SK-N-SH treated with all-trans-retinoic acid at 6 μM for 48 hours (cell line): Measurements from ENCODE around the gene BMP6.

ENCODE experiments used
- ATAC-seq: fragments of 200-7000 bp; cut with Tn5 transposase; 3 replicates; pipeline ENCODE4 v1.9.1; 2020; ENCODE audit warnings: mild to moderate bottlenecking, moderate library complexity
- ARNTL ChIP-seq: fragments of 450-650 bp; formaldehyde crosslinking; IDR thresholded peaks from 2 replicates; pipeline ENCODE4 v1.5.0; 2020; ENCODE audit warnings: low read depth, mild to moderate bottlenecking, moderate library complexity, borderline replicate concordance
- BACH2 ChIP-seq: fragments of 250-450 bp; sonication (Bioruptor Pico); IDR thresholded peaks from 2 replicates; pipeline ENCODE4 v1.9.0; 2021; ENCODE audit warnings: mild to moderate bottlenecking, borderline replicate concordance
- CREB5 ChIP-seq: fragments of 250-450 bp; sonication (Bioruptor Pico); IDR thresholded peaks from 2 replicates; pipeline ENCODE4 v1.5.1; 2020; ENCODE audit warnings: low read depth, mild to moderate bottlenecking, moderate library complexity
- CSDC2 ChIP-seq: fragments of 250-450 bp; sonication (Bioruptor Pico); IDR thresholded peaks from 2 replicates; pipeline ENCODE4 v1.5.0; 2020; ENCODE audit warnings: mild to moderate bottlenecking, moderate library complexity
- ISL1 ChIP-seq: fragments of 250-450 bp; sonication (Bioruptor Pico); IDR thresholded peaks from 2 replicates; pipeline ENCODE4 v2.1.2; 2022; ENCODE audit warnings: mild to moderate bottlenecking, moderate library complexity
- OSR1 ChIP-seq: fragments of 250-450 bp; sonication (Bioruptor Pico); IDR thresholded peaks from 2 replicates; pipeline ENCODE4 v1.8.0; 2022; ENCODE audit warnings: moderate library complexity, mild to moderate bottlenecking, inconsistent platforms
- POU6F1 ChIP-seq: fragments of 250-450 bp; sonication (Bioruptor Pico); IDR thresholded peaks from 2 replicates; pipeline ENCODE4 v1.8.0; 2021; ENCODE audit warnings: low read depth, mild to moderate bottlenecking, moderate library complexity, borderline replicate concordance
- PPARA ChIP-seq: fragments of 250-450 bp; sonication (Bioruptor Pico); IDR thresholded peaks from 2 replicates; pipeline ENCODE4 v1.5.0; 2020; ENCODE audit warnings: mild to moderate bottlenecking, borderline replicate concordance
- RARB ChIP-seq: fragments of 250-450 bp; sonication (Bioruptor Pico); IDR thresholded peaks from 2 replicates; pipeline ENCODE4 v1.8.0; 2021; ENCODE audit warnings: mild to moderate bottlenecking, moderate library complexity
- SNAI2 ChIP-seq: fragments of 250-450 bp; sonication (Bioruptor Pico); IDR thresholded peaks from 2 replicates; pipeline ENCODE4 v1.5.0; 2020; ENCODE audit warnings: mild to moderate bottlenecking, moderate library complexity
- TCF4 ChIP-seq: fragments of 250-450 bp; sonication (Bioruptor Pico); IDR thresholded peaks from 2 replicates; pipeline ENCODE4 v1.8.0; 2021; ENCODE audit warnings: mild to moderate bottlenecking, moderate library complexity, borderline replicate concordance
- TOX ChIP-seq: fragments of 250-450 bp; sonication (Bioruptor Pico); IDR thresholded peaks from 2 replicates; pipeline ENCODE4 v1.8.0; 2021; ENCODE audit warnings: mild to moderate bottlenecking, moderate library complexity, borderline replicate concordance
- ZC3H10 ChIP-seq: fragments of 250-450 bp; sonication (Bioruptor Pico); IDR thresholded peaks from 2 replicates; pipeline ENCODE4 v1.5.1; 2021; ENCODE audit warnings: mild to moderate bottlenecking, moderate library complexity
- ZFP3 ChIP-seq: fragments of 250-450 bp; sonication (Bioruptor Pico); IDR thresholded peaks from 2 replicates; pipeline ENCODE4 v1.5.0; 2020; ENCODE audit warnings: mild to moderate bottlenecking, moderate library complexity
- ZFP30 ChIP-seq: fragments of 450-650 bp; formaldehyde crosslinking; IDR thresholded peaks from 2 replicates; pipeline ENCODE4 v1.5.0; 2022; ENCODE audit warnings: mild to moderate bottlenecking, moderate library complexity
- ZNF565 ChIP-seq: fragments of 450-650 bp; formaldehyde crosslinking; conservative IDR thresholded peaks from 2 replicates; pipeline ENCODE4 v1.5.0; 2020; ENCODE audit warnings: low read depth, mild to moderate bottlenecking, moderate library complexity
- ZNF70 ChIP-seq: fragments of 450-650 bp; formaldehyde crosslinking; IDR thresholded peaks from 2 replicates; pipeline ENCODE4 v1.5.0; 2020; ENCODE audit warnings: mild to moderate bottlenecking, moderate library complexity
- ZNF8 ChIP-seq: fragments of 450-650 bp; formaldehyde crosslinking; IDR thresholded peaks from 2 replicates; pipeline ENCODE4 v1.5.0; 2020; ENCODE audit warnings: mild to moderate bottlenecking, moderate library complexity
- TF ChIP-seq, protein P1 (sequence below): fragments of 250-450 bp; sonication (Bioruptor Pico); IDR thresholded peaks from 2 replicates; pipeline ENCODE4 v1.5.1; 2021; ENCODE audit warnings: mild to moderate bottlenecking, moderate library complexity
- TF ChIP-seq, protein P2 (sequence below): fragments of 250-450 bp; sonication (Bioruptor Pico); IDR thresholded peaks from 2 replicates; pipeline ENCODE4 v1.5.0; 2020; ENCODE audit warnings: mild to moderate bottlenecking, moderate library complexity
- TF ChIP-seq, protein P3 (sequence below): fragments of 250-450 bp; sonication (Bioruptor Pico); IDR thresholded peaks from 2 replicates; pipeline ENCODE4 v1.8.0; 2020; ENCODE audit warnings: mild to moderate bottlenecking, moderate library complexity, borderline replicate concordance

Gene BMP6

GRCh38 chr6:7881765-7882500 is 156.0 kb downstream of the BMP6 start:
- ATAC-seq: no peak
- TF ChIP-seq ZNF565 (CRISPR knock-in tag): no peak
- TF ChIP-seq POU6F1 (CRISPR knock-in tag): no peak
- TF ChIP-seq RARB: no peak
- no peak for TF ChIP-seq OSR1 (CRISPR knock-in tag)
- no peak for TF ChIP-seq TCF4 (CRISPR knock-in tag)
- TF ChIP-seq CREB5 (CRISPR knock-in tag): no peak
- TF ChIP-seq TOX (CRISPR knock-in tag): no peak
- no peak for TF ChIP-seq ZFP30 (CRISPR knock-in tag)
- TF ChIP-seq, protein P1, sequence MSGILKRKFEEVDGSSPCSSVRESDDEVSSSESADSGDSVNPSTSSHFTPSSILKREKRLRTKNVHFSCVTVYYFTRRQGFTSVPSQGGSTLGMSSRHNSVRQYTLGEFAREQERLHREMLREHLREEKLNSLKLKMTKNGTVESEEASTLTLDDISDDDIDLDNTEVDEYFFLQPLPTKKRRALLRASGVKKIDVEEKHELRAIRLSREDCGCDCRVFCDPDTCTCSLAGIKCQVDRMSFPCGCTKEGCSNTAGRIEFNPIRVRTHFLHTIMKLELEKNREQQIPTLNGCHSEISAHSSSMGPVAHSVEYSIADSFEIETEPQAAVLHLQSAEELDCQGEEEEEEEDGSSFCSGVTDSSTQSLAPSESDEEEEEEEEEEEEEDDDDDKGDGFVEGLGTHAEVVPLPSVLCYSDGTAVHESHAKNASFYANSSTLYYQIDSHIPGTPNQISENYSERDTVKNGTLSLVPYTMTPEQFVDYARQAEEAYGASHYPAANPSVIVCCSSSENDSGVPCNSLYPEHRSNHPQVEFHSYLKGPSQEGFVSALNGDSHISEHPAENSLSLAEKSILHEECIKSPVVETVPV (CRISPR knock-in tag): no peak
- TF ChIP-seq, protein P2, sequence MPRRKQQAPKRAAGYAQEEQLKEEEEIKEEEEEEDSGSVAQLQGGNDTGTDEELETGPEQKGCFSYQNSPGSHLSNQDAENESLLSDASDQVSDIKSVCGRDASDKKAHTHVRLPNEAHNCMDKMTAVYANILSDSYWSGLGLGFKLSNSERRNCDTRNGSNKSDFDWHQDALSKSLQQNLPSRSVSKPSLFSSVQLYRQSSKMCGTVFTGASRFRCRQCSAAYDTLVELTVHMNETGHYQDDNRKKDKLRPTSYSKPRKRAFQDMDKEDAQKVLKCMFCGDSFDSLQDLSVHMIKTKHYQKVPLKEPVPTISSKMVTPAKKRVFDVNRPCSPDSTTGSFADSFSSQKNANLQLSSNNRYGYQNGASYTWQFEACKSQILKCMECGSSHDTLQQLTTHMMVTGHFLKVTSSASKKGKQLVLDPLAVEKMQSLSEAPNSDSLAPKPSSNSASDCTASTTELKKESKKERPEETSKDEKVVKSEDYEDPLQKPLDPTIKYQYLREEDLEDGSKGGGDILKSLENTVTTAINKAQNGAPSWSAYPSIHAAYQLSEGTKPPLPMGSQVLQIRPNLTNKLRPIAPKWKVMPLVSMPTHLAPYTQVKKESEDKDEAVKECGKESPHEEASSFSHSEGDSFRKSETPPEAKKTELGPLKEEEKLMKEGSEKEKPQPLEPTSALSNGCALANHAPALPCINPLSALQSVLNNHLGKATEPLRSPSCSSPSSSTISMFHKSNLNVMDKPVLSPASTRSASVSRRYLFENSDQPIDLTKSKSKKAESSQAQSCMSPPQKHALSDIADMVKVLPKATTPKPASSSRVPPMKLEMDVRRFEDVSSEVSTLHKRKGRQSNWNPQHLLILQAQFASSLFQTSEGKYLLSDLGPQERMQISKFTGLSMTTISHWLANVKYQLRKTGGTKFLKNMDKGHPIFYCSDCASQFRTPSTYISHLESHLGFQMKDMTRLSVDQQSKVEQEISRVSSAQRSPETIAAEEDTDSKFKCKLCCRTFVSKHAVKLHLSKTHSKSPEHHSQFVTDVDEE: no peak
- TF ChIP-seq, protein P3, sequence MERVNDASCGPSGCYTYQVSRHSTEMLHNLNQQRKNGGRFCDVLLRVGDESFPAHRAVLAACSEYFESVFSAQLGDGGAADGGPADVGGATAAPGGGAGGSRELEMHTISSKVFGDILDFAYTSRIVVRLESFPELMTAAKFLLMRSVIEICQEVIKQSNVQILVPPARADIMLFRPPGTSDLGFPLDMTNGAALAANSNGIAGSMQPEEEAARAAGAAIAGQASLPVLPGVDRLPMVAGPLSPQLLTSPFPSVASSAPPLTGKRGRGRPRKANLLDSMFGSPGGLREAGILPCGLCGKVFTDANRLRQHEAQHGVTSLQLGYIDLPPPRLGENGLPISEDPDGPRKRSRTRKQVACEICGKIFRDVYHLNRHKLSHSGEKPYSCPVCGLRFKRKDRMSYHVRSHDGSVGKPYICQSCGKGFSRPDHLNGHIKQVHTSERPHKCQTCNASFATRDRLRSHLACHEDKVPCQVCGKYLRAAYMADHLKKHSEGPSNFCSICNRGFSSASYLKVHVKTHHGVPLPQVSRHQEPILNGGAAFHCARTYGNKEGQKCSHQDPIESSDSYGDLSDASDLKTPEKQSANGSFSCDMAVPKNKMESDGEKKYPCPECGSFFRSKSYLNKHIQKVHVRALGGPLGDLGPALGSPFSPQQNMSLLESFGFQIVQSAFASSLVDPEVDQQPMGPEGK: no peak
- no peak for TF ChIP-seq ZC3H10 (CRISPR knock-in tag)
- no peak for TF ChIP-seq ZFP3
- no peak for TF ChIP-seq PPARA (CRISPR knock-in tag)
- TF ChIP-seq BACH2 (CRISPR knock-in tag): no peak
- TF ChIP-seq ZNF70 (CRISPR knock-in tag): no peak
- no peak for TF ChIP-seq SNAI2 (CRISPR knock-in tag)
- no peak for TF ChIP-seq ZNF8 (CRISPR knock-in tag)
- TF ChIP-seq, all 23 proteins: peak for 0

- no peak for ATAC-seq
- TF ChIP-seq RARB (no peak), ZNF70 (CRISPR knock-in tag) (no peak), ZFP3 (no peak), ZFP30 (CRISPR knock-in tag) (no peak), ARNTL (CRISPR knock-in tag) (no peak), SNAI2 (CRISPR knock-in tag) (no peak), CSDC2 (CRISPR knock-in tag) (no peak), TOX (CRISPR knock-in tag) (no peak), ISL1 (CRISPR knock-in tag) (no peak), POU6F1 (CRISPR knock-in tag) (no peak), PPARA (CRISPR knock-in tag) (no peak), OSR1 (CRISPR knock-in tag) (no peak), TCF4 (CRISPR knock-in tag) (no peak)
- TF ChIP-seq, protein P2: no peak
- TF ChIP-seq, protein P1 (CRISPR knock-in tag): no peak
These were observed 156.8 kb downstream of the BMP6 start for GRCh38 chr6:7882505-7883257.
